ENCODE data around the gene CRHR2.
"Not testable (repeated sequence)": the region's sequence is repeated elsewhere in the genome, so short reads cannot be mapped to it uniquely, and the experiment has no call there.

CRHR2 gene

DNA sequence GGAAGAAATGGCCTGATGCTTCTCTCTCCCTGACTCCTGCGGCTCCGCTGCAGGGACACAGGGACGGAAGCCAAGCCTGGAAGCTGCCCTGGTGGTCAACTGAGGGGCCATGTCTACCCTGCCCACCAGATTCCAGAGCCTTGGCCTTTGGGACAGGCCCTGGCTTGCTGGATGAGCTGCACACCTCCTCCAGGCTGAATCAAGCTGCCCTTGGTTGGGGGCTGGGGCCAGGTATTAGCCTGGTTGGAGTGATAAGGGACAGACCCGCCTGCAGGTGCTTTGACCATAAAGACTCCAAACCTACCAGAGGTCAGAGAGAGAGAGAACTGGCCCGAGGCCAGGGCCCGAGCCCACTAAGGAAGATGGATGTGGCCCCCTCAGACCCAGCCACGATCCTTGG, 30.1 kb downstream of the CRHR2 start:
- no peak for DNase-seq

DNA sequence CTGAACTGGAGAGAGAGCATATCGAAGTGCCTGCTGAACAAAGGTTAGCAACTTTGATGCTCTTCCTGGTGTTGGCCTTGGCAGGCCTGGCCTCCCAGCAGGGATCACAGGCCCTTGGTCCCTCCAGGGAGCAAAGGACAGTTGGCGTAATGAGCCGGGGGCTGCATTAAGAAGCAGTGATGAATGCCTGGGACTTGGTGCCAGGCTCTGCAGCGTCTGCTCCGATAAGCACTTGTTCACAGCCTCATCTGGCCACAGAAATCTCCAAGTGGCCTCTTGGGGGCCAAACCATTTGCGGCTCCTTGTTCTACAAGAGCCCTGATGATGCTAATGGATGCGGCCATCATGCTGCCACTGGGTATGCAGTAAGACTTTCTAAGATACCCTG, 31.8 kb downstream of the CRHR2 start:
- DNase-seq, result no peak

DNA sequence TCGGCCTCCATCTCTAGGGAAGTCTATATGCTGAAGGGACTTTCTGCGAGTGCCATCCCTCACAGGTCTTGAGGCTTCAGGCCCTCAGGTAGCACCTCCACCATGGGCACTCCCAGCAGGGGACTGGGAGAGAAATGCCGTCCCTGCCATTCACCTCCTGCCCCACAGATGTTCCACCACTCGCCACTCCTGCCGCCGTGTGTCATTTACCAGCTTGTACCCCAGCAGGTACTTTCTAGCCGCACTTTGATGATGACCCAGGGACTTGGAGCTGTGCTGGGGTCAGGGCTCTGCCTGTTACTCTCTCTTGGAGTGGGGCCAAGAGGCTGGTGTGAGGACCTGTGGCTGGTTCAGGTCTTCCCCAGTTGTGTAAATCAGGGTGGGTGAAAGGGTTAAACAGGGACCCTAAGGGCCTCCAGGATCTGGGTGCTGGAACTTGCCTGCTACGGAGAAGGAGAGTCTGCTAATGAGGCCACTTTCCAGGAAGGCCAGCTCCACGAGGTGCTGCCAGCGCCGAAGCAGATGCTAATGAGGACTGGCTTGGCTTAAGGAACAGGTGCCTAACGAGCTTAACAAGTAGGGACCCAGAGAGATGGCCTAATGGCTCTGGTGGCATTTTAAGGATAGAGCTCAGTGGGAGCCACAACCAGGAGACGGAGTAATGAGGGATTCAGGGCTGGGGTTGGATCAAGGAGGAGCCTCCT, 32.4 kb downstream of the CRHR2 start:
- peak; percentile 41 for DNase-seq

DNA sequence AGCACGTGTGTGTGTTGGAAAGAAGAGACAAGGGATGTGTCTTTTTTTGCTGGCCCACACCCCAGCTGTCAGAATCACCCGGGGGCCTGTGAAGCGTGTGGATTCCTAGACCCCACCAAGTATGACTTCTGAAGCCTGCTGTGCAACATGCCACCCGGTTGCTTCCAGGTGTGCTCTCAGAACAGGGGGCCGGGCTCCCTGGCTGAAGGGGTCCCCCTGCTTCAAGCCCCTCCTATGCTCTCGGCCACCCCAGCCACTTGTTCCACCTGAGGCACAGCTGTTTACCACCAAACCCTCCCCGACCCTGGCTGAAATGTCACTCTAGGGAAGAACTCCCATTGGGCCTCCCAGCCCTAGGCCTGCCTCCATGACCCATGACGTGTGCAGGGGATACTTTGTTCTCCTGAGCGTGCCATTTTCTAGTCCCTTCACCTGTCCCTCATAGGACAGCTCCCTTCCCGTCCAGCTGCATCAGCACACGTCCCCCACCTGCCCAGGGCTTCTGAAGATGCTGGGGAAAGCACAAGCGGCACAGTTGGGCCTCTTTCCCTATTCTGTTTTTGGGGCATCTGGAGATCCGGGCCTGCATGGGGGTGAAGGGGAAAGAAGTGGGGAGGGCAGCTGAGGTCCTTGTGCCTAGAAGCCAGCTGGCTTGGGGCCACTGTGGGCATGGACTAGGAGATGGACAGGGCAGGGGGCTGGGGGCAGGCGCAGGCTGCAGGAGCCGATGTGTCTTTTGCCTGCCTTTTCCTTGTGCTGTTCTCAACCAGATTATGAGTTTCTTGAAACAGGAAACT, 33.3 kb downstream of the CRHR2 start:
- DNase-seq, result peak; percentile 49

DNA sequence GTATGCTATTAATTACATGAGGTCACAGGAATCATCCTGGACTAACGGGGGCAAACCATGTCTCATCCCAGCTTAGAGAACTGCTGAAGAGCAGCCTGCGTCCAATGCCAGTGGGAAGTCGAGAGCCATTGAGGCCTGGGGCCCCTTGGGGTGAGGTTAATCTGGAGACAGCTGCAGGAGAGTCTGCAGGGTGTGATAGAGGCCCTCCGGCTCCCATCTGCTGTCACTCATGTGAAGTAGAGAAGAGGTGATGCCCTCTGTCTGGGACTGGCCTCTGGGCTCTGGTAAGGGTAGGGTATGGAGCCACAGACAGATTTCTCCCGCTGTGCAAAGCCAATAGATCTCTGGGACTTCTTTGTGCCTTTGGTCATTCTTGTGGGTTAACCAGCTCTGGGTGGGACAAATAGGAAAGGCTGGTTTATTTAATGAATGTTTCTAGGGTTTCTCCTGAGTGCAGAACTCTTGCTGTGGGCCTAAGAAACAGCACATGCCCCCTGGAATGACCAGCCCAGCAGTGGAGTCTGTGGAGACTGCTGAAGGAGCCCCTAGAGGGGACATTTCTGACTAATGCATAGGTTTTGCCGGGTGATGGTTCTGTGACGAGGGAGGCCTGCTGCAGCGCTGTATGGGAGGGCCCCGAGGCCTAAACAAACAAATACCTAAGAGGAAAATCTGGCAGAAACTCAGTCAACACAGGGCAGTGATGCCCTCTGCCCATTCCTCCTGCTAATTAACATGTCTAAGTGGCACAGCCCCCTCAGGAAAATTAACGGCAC, 34.5 kb downstream of the CRHR2 start:
- peak; percentile 53 for DNase-seq

DNA sequence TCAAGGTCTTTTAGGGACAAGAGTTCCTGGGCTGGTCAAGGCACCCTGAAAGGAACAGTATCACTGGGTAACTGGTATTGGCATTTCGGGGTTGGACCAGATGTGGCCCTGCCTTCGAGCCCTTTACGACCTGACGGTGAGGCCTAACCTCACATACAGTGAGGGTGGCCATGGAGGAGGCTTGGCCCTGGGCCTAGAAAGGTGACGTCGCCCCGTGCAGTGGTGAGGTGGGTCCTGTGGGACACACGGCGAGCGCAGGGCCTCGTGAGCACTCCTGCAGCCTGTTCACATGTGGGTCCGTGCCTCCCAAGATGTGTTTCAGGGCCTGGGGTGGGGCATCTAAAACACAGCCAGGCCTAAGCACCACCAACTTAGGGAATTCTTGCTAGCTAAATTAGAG, 36.1 kb downstream of the CRHR2 start:
- peak; percentile 35 for DNase-seq

DNA sequence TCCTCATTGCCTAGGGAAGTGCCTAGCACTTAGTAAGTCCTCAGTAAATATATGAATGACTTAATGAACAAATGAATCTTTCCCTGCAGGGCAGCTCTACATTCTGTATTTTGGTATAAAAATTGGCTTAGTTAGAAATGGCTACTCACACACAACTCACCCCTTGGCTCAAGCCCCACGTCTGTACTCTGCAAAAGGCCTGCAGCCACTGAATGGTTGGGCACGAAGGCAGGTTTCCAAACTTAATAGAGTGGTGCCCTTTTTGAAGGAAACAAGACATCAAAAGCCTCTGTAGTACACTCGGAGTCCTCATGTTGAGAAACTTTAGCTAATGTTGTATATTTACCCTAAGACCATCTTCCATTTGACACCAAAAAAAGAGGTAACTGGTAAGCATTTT, 36.6 kb downstream of the CRHR2 start:
- DNase-seq, result no peak

DNA sequence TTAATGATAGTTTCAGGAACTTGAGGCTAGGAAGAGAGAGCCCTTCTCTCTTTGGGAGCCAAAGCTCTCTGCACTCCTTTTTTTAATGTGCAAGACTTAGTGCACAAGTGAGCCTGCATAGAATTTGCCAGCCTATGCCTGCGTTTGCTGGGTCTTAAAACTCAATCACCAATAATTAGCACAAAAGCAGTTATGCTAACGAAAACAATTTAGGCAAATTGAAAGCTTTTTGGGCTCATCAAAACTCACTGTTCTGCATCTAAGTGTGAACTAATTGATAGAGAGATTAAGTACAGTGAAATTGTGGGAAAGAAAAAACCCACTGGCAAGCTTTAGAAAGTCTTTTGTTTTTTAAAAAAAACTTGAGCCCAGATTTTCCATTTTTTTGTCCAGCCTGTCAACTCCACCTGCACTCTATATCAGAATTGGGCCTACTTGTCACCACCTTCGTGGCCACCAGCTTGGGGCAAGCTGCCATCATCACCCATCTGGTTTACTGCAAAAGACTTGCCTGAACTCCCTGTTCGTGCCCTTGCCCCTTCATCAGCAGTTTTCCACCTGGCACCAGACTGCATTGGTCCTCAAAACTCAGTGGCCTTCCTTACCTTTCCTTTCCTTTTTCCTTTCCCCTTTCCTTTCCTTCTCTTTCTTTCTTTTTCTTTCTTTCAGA, 37.8 kb downstream of the CRHR2 start:
- DNase-seq, result no peak

DNA sequence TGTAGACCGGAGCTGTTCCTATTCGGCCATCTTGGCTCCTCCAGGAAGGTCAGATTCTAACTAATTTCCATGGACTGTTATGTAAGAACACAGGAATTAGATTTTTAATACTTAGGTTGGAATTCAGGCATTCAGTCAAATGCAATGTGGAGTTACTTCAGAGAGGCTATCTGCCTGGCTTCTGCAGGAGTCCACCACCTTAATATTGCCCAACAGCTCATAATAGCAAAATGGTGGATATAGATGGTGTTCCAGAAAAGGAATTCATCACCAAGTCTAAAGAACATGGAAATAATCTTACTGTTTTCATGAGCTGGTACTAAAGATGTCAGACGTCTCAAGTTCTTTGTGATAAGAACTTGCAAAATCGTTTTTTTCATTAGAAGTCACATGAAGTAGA, 39.5 kb downstream of the CRHR2 start:
- DNase-seq, result no peak

DNA sequence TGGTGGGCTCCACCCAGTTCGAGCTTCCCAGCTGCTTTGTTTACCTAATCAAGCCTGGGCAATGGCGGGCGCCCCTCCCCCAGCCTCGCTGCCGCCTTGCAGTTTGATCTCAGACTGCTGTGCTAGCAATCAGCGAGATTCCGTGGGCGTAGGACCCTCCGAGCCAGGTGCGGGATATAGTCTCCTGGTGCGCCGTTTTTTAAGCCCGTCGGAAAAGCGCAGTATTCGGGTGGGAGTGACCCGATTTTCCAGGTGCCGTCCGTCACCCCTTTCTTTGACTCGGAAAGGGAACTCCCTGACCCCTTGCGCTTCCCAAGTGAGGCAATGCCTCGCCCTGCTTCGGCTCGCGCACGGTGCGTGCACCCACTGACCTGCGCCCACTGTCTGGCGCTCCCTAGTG, 39.9 kb downstream of the CRHR2 start:
- DNase-seq, result not testable (repeated sequence)

DNA sequence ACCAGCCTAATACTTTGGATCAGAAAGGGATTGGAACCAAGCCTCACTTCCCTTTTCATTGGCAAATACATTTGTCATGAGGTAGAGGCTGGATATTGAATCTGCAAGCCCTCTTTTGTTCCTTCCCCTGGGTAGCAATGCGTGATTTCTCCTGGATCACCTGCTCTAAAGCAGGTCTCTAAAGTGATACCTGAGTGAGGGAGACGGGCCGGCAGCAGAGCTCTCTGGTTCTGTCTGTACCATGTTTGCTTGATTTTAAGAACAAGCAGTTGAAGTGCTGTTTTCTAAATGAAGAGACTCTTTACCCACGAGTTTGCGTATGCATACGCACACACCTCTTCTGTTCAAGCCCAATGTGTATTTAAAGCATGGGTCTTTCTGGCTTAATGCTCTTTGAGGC, 46.5 kb downstream of the CRHR2 start:
- DNase-seq, result no peak

DNA sequence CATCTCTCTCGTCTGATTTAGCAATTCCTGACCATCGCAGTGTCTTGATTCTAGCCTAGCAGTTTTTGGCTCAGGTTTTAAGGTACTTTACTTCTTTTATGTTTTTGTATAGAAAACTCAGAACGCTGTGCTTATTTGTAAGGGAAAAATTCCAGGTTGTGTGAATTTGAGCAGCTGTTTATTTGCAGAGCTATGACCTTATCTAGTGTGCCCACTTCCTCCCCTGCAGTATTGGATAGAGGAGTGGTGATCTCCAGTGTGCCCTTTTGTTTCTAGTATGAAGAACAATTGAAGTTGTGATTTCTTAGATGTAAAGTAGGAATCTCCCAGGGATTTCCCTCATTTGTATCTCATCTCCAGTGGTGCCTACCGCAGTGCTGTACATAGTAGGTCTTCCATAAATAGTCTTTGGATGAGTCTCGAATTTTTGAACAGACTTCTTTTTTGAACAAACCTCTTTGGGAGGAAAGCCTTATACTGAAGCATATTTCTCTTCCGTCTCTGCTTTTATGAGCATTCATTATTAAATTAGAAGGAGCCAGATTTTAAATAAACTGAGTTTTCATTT, 47.5 kb downstream of the CRHR2 start:
- no peak for DNase-seq

DNA sequence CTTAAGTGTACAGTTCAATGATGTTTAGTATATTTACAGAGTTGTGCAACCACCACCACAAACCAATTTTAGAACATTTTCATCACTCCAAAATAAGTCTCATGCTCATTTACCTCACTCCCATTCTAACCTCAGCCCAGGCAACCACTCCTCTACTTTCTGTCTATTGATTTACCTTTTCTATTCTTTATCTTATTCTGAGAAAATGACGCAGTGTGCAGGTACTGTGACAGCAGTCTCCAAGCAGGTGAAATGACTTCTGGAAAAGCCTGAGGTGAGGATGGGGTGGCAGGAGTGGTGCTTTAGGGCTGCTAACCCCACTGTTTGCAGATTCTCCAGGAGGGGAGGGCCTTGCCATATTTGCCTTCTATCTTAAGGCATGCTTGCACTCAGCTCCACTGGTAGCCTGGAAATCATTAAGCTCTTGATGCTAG, 48.0 kb downstream of the CRHR2 start:
- DNase-seq, result no peak

DNA sequence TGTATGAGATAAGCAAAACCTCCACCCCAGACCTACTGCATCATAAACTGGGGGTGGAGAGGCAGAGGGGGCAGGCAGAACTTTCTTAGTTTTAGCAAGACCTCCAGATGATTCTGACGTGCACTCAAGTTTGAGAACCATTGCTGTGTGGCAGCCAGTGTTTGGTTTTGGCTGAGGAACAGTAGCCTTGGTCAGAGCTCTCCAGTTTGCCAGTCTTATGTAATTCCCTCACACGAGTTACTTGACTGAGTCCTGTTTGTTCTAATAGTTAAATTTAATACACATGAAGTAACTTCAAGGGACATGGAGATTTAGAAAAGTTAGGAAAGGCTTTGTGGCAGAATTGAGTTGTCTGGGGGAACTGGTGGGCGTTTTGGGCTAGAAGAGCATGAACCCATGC, 49.0 kb downstream of the CRHR2 start:
- no peak for DNase-seq

DNA sequence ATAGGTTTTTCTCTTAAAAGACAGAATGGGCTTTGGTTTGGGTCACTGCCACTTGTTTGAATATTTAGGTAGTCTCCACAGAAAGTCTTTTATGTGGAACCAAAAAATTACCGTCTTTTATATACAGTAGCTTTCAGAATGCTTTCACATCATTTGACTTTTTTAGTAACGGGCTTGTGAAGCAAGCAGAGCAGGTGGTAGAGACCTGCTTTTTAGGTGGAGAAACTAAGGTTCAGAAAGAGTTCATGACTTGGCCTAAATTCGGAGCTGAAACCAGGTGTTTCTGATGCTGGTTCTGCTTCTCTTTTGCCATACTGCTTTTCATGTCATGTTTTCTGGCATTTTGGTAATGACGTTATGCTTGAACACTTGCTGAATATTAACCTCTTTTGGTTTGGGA, 51.3 kb downstream of the CRHR2 start:
- DNase-seq, result no peak

DNA sequence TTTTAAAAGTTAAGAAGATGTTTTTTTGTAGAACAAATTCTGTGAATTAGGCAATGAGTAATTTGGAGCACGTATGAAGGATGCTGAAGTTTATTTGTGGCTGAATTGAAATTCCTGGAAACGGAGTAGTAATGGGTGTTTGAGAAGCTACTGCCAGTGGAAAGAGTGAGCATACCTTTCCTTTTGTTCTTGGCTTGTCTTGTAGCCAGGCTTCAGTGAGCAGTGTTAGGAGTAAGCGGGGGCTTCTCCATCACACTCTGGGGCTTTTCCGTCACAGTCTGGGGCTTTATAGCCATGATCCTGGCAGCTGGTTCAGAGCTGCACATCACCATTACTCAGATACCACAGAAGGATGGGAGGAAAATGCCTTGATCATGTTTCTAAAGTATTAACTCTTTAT, 55.2 kb downstream of the CRHR2 start:
- no peak for DNase-seq

DNA sequence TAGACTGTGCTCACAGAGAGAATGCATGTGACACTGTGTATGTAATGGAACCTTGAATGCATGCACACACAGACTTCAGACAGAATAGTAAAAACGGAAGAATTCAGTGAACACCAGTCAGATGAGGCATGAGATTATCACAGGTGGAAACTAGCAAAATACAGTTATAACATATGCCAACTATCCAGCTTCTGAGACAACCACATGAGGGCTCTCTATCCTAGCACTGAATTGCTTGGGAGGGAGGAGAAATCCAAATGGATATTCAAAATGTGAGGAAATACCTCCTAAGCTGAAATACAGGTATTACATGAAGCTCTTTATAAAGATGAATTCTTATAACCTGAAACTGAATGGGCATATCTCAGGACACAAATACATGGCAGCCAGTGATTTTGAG, 57.0 kb downstream of the CRHR2 start:
- no peak for DNase-seq

DNA sequence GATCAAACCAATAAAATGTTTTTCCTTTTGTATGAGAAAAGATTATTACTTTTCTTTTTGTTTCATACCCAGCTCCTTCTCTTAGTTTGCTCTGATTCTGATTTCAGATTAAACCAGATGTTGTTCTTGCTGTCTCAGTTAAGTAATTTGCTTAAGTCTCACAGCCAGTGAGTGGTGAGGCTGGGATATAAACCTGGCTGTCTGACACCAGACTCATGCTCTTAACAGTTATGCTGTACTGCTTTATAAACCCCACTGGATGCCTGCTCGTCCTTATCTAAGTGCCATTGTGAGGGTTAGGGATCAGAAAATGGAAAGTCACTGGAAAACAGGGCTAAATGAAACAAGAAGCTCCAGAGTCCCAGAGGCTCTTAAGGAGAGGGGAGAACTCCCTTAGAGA, 63.3 kb downstream of the CRHR2 start:
- DNase-seq, result no peak

DNA sequence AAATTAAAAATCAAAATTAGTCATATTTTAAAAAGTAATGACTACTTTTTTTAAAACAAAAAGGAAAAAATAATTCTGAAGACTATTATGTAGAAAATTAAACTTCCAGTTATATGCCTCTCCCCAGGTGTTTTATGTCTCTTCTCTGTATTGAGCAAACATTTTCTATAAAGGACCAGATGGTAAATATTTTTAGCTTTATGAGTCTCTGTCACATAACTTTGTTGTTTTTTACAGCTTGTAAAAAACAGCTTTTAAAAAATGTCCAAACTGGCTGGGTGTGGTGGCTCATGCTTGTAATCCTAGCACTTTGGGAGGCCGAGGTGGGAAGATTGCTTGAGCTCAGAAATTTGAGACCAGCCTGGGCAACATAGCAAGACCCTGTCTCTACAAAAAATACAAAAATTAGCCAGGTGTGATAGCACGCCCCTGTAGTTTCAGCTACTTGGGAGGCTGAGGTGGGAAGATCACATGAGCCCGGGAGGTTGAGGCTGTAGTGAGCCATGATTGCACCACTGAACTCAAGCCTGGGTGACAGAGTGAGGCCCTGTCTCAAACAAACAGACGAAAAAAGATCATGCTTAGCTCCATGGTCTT, 64.1 kb downstream of the CRHR2 start:
- DNase-seq, result no peak

DNA sequence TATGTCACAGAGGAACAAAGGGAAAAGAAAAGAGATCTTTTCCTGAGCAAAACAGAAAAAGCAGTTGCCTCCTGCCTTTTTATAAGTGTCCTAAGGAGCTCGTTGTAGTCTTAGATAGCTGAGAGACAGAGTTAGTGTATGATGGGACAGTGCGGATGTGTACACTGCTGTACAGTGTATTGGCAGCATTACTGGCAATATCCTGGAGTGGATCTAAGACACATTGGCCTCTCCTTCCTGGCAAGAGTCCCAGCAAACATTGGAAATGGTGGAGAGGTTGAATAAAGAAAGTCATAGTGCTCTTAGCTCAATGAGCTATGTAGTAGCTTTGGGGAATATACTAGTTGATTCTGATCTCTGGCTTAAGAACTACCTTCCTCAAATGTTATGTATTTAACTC, 64.9 kb downstream of the CRHR2 start:
- DNase-seq, result no peak

DNA sequence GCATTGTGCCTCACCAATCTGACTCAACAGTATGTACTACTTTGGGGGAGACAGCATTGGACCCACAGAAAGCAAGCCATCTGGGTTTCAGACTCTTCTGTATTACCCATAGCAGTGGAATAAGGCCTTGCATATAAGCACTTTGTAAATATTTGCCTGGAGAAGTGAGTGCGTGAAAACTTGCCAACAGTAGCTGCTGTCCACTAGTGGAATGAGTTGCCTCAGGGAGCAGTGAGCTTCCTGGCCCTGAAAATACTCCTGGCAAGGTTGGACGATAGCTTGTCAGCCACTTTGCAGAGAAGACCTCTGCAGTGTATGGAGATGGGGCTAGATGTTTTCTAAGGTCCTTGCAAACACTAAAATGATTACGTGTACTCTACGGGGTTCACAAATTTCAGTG, 65.9 kb downstream of the CRHR2 start:
- DNase-seq, result no peak

Measured in activated CD8-positive, alpha-beta memory T cell treated with anti-CD3 and anti-CD28 coated beads for 24 hours (primary cell).